HL-60 (cell line): ENCODE data around the gene CAVIN3.

Experiments
- DNase-seq, 2 experiments: peaks; one replicate each; pipeline ENCODE4 v3.0.0-alpha.2; 2010 to 2020; ENCODE audit warnings: low read depth in 1 of 2, low spot score in 1 of 2
- H3K27ac ChIP-seq: fragments of 250-450 bp; sonication (Bioruptor Pico); replicated peaks from 2 replicates; pipeline ENCODE4 v1.5.1; 2020; ENCODE audit warnings: mild to moderate bottlenecking, moderate library complexity
- H3K27me3 ChIP-seq: fragments of 250-450 bp; sonication (Bioruptor Pico); 2 replicates; pipeline ENCODE4 v1.5.1; 2021; ENCODE audit warnings: mild to moderate bottlenecking, moderate library complexity; ENCODE audit not compliant: insufficient read depth, poor library complexity, severe bottlenecking
- H3K4me3 ChIP-seq: replicated peaks from 2 replicates; pipeline ENCODE4 v1.5.1; 2011; ENCODE audit warnings: mild to moderate bottlenecking, control low read depth, low read length; ENCODE audit not compliant: insufficient read depth
- CTCF ChIP-seq: IDR thresholded peaks from one replicate; pipeline ENCODE4 v1.5.1; 2011; ENCODE audit warnings: low read length, control low read depth, inconsistent platforms; ENCODE audit not compliant: insufficient read depth
- GABPA ChIP-seq: IDR thresholded peaks from 2 replicates; pipeline ENCODE4 v1.6.1; 2012; ENCODE audit warnings: low read depth
- POLR2AphosphoS5 ChIP-seq: IDR thresholded peaks from 2 replicates; pipeline ENCODE4 v1.6.1; 2012; ENCODE audit warnings: low read depth
- REST ChIP-seq: IDR thresholded peaks from 2 replicates; pipeline ENCODE4 v1.6.1; 2012; ENCODE audit warnings: low read depth; ENCODE audit not compliant: insufficient replicate concordance
- SPI1 ChIP-seq: IDR thresholded peaks from 2 replicates; pipeline ENCODE4 v1.6.1; 2012; ENCODE audit warnings: low read depth, mild to moderate bottlenecking, borderline replicate concordance

Gene CAVIN3

GRCh38 chr11:6350486-6350885 is 30.2 kb upstream of the CAVIN3 start:
- Histone ChIP-seq H3K4me3 (no peak overlapping the region), H3K27ac (no peak overlapping the region), H3K27me3 (peaks cover 7% of the 10 kb centered on the region)
- no peak for DNase-seq
- TF ChIP-seq GABPA (no peak), SPI1 (no peak), REST (no peak), POLR2AphosphoS5 (no peak), CTCF (no peak)

GRCh38 chr11:6350043-6350442 is 29.7 kb upstream of the CAVIN3 start:
- H3K27me3 ChIP-seq, result peaks cover 7% of the 10 kb centered on the region
- no peak for TF ChIP-seq CTCF
- TF ChIP-seq POLR2AphosphoS5, result no peak
- TF ChIP-seq SPI1, result no peak
- TF ChIP-seq GABPA, result no peak
- TF ChIP-seq REST, result no peak
- H3K27ac ChIP-seq, result no peak overlapping the region
- no peak overlapping the region for H3K4me3 ChIP-seq
- DNase-seq, result no peak

- no peak for DNase-seq
- H3K27me3 ChIP-seq, result peaks cover 2% of the 10 kb centered on the region
- H3K4me3 ChIP-seq, result no peak overlapping the region
- TF ChIP-seq SPI1 (no peak), CTCF (no peak), GABPA (no peak), POLR2AphosphoS5 (no peak), REST (no peak)
- H3K27ac ChIP-seq, result no peak overlapping the region
These were observed 25.1 kb upstream of the CAVIN3 start for GRCh38 chr11:6345366-6345765.
